NCI-H82 (cell line): Measurements from ENCODE around the gene F2RL3.
"Not testable (repeated sequence)": the region's sequence is repeated elsewhere in the genome, so short reads cannot be mapped to it uniquely, and the experiment has no call there.

Experiments used
- DNase-seq: peaks from one replicate; lab custom pipeline; 2025; lab: John Stamatoyannopoulos, UW

F2RL3 gene

GRCh38 chr19:16922592-16922934 is 33.8 kb downstream of the F2RL3 start:
- DNase-seq, result no peak

GRCh38 chr19:16922949-16923348 is 34.1 kb downstream of the F2RL3 start:
- DNase-seq, result no peak

DNA sequence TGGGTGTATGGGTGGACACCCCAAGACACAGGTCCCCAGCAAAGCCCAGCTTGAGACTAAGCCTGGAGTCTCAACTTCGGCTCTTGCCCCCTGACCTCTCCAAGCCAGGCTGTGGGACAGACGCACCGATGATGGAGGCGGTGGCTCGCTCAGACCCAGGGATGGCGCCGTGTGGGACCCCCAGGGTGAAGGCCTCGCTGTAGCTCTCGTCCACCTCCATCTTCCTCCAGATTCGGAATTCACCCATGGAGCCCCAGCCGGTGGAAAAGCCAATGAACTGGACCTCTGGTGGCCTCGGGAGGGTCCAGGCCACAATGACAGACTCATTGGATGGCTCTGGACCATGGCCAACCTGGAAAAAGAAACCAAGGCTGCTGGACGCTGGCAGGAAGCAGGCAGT is 39.1 kb downstream of the F2RL3 start:
- DNase-seq, result no peak

DNA sequence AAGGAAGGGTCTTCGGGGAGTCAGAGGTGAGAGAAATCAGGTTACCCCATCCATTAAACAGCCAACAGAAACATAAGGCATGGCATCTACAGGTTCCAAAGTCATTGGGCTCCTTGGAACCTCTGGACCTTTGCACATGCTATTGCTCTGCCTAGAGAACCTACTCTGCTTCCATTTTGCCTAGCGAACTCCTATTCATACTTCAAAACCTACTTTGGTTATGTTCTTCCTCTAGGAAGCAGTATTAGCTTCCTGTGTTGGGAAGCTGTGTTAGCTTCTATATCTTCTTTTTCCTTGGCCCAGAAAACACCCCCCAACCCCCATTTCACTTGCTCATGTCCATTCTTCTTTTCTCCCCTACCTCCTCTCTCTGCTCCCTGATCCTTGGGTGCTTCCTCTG is 39.6 kb downstream of the F2RL3 start:
- no peak for DNase-seq

- no peak for DNase-seq
Observed at GRCh38 chr19:16928916-16929315, 40.1 kb downstream of the F2RL3 start.

DNA sequence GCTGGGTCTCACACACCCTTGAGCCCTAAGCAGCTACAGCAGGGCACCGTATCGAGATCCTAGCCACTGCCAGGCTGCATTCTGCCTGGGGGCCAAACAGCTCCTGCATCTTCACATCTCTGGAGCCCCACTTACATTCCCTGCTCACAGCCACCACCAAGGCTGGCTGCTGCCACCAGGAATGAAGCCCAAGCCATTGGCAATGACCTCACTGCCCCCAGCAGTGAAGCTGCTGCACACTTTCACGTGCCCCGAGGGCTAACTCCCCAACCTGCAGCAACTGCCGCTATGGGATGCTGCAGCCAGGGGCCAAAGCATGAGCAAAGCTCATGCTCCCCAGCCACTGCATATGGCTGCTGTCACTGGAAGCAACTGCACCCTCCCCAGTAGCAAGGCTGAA is 42.0 kb downstream of the F2RL3 start:
- DNase-seq, result no peak

DNA sequence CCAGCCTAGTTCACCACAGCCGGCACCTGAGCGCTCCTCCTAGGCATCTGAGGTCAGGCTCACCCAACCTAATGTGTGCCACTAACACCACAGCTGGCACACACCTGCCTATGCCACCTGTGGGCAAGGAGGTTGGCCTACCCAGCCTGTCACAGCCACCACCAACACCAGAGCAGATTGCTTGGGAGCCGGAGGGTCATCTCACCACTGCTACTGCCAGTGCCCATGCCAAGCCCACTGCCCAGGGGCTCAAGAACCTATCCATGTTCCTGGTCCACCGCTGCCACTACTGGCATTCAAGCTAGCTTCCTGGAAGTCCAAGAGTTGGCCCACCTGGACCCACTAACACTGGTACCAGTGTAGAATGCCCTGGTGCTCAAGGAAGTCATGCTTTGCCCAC is 42.5 kb downstream of the F2RL3 start:
- DNase-seq, result no peak

DNA sequence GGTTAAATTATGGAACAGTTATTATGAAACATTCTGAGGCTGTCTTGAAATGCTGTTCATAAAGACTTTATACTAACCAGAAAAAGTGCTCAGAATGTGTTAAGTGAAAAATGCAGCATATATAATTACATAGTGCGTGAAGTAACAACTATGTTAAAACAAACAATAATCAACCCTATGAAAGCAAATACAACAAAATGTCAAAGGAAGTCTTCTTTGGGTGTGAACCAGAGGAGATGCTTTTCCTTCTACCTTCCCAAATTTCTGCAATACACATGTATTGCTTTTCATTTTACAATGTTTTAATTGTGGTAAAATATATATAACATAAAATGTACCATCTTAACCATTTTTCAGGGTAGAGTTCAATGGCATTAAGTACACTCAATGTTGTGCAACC is 45.7 kb downstream of the F2RL3 start:
- DNase-seq, result no peak

GRCh38 chr19:16936901-16937300 is 48.1 kb downstream of the F2RL3 start:
- DNase-seq, result no peak

- DNase-seq, result not testable (repeated sequence)
Observed at GRCh38 chr19:16937796-16938195, 49.0 kb downstream of the F2RL3 start.

DNA sequence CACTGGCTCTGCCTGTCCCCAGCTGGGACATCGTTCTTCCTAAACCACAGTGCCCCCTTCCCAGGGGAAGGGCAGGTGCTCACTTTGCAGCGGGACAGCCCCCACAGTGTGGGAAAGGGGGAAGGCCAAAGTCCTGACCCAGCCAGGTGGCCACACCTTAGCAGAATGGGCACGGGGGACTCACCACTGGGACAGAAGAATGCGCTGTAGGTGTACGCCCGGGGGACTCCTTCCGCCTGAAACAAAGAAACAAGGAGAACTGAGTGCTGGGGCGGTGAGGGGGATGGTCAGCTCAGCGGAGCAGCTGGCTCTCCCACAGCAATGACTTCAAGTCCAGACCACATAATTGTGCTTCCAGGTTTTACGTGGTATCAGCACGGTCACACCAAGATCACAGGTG is 49.4 kb downstream of the F2RL3 start:
- DNase-seq, result no peak

GRCh38 chr19:16940063-16940462 is 51.3 kb downstream of the F2RL3 start:
- DNase-seq, result not testable (repeated sequence)

GRCh38 chr19:16940626-16941025 is 51.8 kb downstream of the F2RL3 start:
- DNase-seq, result no peak
